Keratinocyte (primary cell): ENCODE results near the gene ARL13B.

ENCODE experiments used
- EZH2 ChIP-seq: IDR thresholded peaks from one replicate; pipeline ENCODE4 v1.6.1; 2012; ENCODE audit warnings: inconsistent platforms, mild to moderate bottlenecking, low read length, moderate library complexity
- TF ChIP-seq, protein P1 (sequence below), 3 experiments: IDR thresholded peaks in 1 of 3; conservative IDR thresholded peaks in 1 of 3; optimal IDR thresholded peaks in 1 of 3; 2 replicates in 2 of 3; 3 replicates in 1 of 3; pipeline versions ENCODE3 to v1.5.1; 2011; ENCODE audit warnings: low read length in 3 of 3, mild to moderate bottlenecking in 3 of 3, moderate library complexity in 2 of 3, control low read depth in 1 of 3, inconsistent platforms in 1 of 3; ENCODE audit not compliant: insufficient read depth in 2 of 3; ENCODE audit errors: extremely low read depth in 1 of 3

DNA sequence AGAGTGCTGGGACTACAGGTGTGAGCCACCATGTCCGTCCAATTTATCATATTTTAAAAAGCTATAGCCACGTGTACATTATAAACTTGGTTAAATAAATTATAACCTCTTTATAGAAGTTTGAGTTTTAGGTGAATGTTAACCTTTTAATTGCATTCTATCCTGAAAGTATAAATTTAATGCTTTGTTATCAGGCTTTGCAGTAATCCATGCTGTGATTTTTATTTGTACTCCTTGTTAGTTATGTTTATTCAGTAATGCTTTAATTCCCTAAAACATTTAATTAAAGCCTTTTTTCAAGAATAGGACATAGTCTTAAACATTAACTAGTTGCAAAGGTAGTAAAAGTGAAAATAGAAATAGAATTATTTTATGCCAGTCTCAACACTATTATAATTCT lies 11.7 kb downstream of the ARL13B start:
- TF ChIP-seq, protein P1, sequence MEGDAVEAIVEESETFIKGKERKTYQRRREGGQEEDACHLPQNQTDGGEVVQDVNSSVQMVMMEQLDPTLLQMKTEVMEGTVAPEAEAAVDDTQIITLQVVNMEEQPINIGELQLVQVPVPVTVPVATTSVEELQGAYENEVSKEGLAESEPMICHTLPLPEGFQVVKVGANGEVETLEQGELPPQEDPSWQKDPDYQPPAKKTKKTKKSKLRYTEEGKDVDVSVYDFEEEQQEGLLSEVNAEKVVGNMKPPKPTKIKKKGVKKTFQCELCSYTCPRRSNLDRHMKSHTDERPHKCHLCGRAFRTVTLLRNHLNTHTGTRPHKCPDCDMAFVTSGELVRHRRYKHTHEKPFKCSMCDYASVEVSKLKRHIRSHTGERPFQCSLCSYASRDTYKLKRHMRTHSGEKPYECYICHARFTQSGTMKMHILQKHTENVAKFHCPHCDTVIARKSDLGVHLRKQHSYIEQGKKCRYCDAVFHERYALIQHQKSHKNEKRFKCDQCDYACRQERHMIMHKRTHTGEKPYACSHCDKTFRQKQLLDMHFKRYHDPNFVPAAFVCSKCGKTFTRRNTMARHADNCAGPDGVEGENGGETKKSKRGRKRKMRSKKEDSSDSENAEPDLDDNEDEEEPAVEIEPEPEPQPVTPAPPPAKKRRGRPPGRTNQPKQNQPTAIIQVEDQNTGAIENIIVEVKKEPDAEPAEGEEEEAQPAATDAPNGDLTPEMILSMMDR (optimal IDR thresholded peaks at IDR 0.05 in 1 of 3, IDR thresholded peaks at IDR 0.05 in 1 of 3, conservative IDR thresholded peaks at IDR 0.05 in 1 of 3; ENCODE audit: extremely low read depth in 1 of 3, insufficient read depth in 2 of 3, low read length in 3 of 3): no peak
- TF ChIP-seq EZH2: no peak
